Measurements from ENCODE around the gene ARL8A. TPM values are rescaled to one million over a fixed set of nuclear protein-coding genes. Genes with fewer than 3 reads are reported as not detected.

ARL8A gene
- total and polyA plus RNA-seq, 2 experiments from 2014 or later: 30.3 to 32.7 TPM

GRCh38 chr1:202170726-202171125, 26.2 kb upstream of the ARL8A start:
- H3K27me3 Mint-ChIP-seq (ENCODE audit: insufficient read depth, low read depth, poor library complexity): peaks cover 17% of the 10 kb centered on the region
- no peaks in the 10 kb centered on the region for H3K36me3 Mint-ChIP-seq (ENCODE audit: low read depth)
- Histone ChIP-seq H3K4me3 (no peak overlapping the region), H3K27me3 (ENCODE audit: insufficient read depth) (no peaks in the 10 kb centered on the region), H3K4me1 (ENCODE audit: insufficient read depth) (peaks cover 4% of the 10 kb centered on the region; the same call in 1 of the 2 replicates), H3K79me2 (replicated peaks; ENCODE audit: insufficient read depth) (no peaks in the 10 kb centered on the region), H3K27ac (ENCODE audit: low read depth) (no peak overlapping the region), H4K20me1 (replicated peaks; ENCODE audit: insufficient read depth) (no peaks in the 10 kb centered on the region), H3K4me2 (no peak overlapping the region), H3K9me2 (ENCODE audit: insufficient read depth) (no peaks in the 10 kb centered on the region), H3K36me3 (ENCODE audit: insufficient read depth) (no peaks in the 10 kb centered on the region), H3F3A (replicated peaks; ENCODE audit: low read depth) (no peaks in the 10 kb centered on the region), H2AFZ (no peak overlapping the region)
- no peak for DNase-seq (ENCODE audit: low spot score)
- no peak overlapping the region for H3K27ac Mint-ChIP-seq
- H3K4me1 Mint-ChIP-seq: peaks cover 21% of the 10 kb centered on the region
- H3K9me3 Mint-ChIP-seq: no peaks in the 10 kb centered on the region
- TF ChIP-seq EZH2phosphoT487 (IDR thresholded peaks at IDR 0.05; ENCODE audit: unreplicated experiment): no peak
- TF ChIP-seq ETS1 (IDR thresholded peaks at IDR 0.05): no peak
- TF ChIP-seq POLR2AphosphoS5 (IDR thresholded peaks at IDR 0.05; ENCODE audit: low read depth): no peak
- ATAC-seq: no peak
- H3K4me3 Mint-ChIP-seq: no peak overlapping the region

GRCh38 chr1:202168861-202169260, 24.3 kb upstream of the ARL8A start:
- H3K36me3 Mint-ChIP-seq (ENCODE audit: low read depth): no peaks in the 10 kb centered on the region

More at GRCh38 chr1:202168861-202169260, 24.3 kb upstream of the ARL8A start:
- peaks cover 13% of the 10 kb centered on the region for H3K27me3 Mint-ChIP-seq (ENCODE audit: insufficient read depth, low read depth, poor library complexity)
- H4K20me1 ChIP-seq (replicated peaks; ENCODE audit: insufficient read depth): no peaks in the 10 kb centered on the region
- H3K4me2 ChIP-seq: no peak overlapping the region
- H3K9me2 ChIP-seq (ENCODE audit: insufficient read depth): no peaks in the 10 kb centered on the region
- no peak overlapping the region for H3K4me3 ChIP-seq
- no peak overlapping the region for H3K27ac Mint-ChIP-seq
- TF ChIP-seq STAT1 (IDR thresholded peaks at IDR 0.05; ENCODE audit: unreplicated experiment): no peak
- TF ChIP-seq EZH2phosphoT487 (IDR thresholded peaks at IDR 0.05; ENCODE audit: unreplicated experiment): no peak
- TF ChIP-seq CTCF (conservative IDR thresholded peaks at IDR 0.05; ENCODE audit: low read depth in 2 of 2): no peak
- no peak for TF ChIP-seq NANOG (IDR thresholded peaks at IDR 0.05; ENCODE audit: borderline replicate concordance)
- TF ChIP-seq REST (IDR thresholded peaks at IDR 0.05; ENCODE audit: unreplicated experiment): no peak
- no peak for TF ChIP-seq ZNF114 (CRISPR knock-in tag; IDR thresholded peaks at IDR 0.05)
- no peak for TF ChIP-seq CREB1 (CRISPR knock-in tag; IDR thresholded peaks at IDR 0.05; ENCODE audit: low read depth)
- TF ChIP-seq EZH2 (IDR thresholded peaks at IDR 0.05; ENCODE audit: low read depth, unreplicated experiment): no peak
- H3K4me3 Mint-ChIP-seq: no peak overlapping the region
- no peak overlapping the region for H2AFZ ChIP-seq
- H3K27me3 ChIP-seq (ENCODE audit: insufficient read depth): no peaks in the 10 kb centered on the region
- no peak overlapping the region for H3K27ac ChIP-seq (ENCODE audit: low read depth)
- ATAC-seq (no peak), DNase-seq (ENCODE audit: low spot score) (no peak)
- H3K4me1 Mint-ChIP-seq: peaks cover 29% of the 10 kb centered on the region
- H3K4me1 ChIP-seq (ENCODE audit: insufficient read depth): peaks cover 11% of the 10 kb centered on the region
- no peaks in the 10 kb centered on the region for H3K36me3 ChIP-seq (ENCODE audit: insufficient read depth)
- H3K79me2 ChIP-seq (replicated peaks; ENCODE audit: insufficient read depth): no peaks in the 10 kb centered on the region
- no peaks in the 10 kb centered on the region for H3K9me3 Mint-ChIP-seq
- H3F3A ChIP-seq (replicated peaks; ENCODE audit: low read depth): no peaks in the 10 kb centered on the region
